ENCODE measurements around the gene WBP2NL.

DNA sequence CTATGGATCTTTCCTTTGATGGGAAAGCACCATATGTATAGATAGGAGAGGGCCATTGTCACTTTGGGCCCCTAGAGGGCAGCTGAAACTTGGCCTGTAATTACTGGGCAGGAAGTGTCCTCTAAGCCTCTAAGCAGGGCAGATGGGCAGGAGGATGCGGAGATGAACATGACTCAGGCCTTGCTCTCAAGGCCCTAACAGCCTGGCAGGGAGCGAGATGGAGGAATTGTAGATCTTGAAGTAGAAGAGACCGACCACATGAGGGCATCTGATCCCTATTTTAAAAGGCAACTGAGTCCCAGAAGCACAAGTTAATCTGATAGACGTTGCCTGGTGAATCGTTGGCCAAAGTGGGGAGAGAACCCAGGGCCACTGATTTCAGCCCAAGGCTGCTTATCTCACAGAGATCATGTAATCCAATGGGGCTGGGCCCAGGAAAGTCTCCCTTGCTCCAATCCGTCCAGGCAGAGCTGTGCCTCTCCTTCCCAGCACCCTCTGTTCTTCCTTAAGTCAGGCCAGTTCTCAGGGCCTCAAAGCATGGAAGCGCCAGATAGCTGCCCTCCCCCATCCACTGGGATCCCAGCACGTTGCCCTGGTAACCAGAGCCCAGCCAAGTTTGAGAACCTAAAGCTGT, 31.9 kb upstream of the WBP2NL start:
- TF ChIP-seq, protein P1, sequence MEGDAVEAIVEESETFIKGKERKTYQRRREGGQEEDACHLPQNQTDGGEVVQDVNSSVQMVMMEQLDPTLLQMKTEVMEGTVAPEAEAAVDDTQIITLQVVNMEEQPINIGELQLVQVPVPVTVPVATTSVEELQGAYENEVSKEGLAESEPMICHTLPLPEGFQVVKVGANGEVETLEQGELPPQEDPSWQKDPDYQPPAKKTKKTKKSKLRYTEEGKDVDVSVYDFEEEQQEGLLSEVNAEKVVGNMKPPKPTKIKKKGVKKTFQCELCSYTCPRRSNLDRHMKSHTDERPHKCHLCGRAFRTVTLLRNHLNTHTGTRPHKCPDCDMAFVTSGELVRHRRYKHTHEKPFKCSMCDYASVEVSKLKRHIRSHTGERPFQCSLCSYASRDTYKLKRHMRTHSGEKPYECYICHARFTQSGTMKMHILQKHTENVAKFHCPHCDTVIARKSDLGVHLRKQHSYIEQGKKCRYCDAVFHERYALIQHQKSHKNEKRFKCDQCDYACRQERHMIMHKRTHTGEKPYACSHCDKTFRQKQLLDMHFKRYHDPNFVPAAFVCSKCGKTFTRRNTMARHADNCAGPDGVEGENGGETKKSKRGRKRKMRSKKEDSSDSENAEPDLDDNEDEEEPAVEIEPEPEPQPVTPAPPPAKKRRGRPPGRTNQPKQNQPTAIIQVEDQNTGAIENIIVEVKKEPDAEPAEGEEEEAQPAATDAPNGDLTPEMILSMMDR (conservative IDR thresholded peaks at IDR 0.05; ENCODE audit: low read length) = peak; percentile 67
- TF ChIP-seq EZH2phosphoT487 (IDR thresholded peaks at IDR 0.05; ENCODE audit: borderline replicate concordance, low read depth, low read length) = no peak
